Ishikawa (cell line): ENCODE data around the gene NOX5.

Experiments used
- CEBPB ChIP-seq: IDR thresholded peaks from 2 replicates; pipeline ENCODE4 v1.6.1; 2012
- CREB1 ChIP-seq: IDR thresholded peaks from 2 replicates; pipeline ENCODE4 v1.6.1; 2012; ENCODE audit warnings: low read depth
- EGR1 ChIP-seq: IDR thresholded peaks from 2 replicates; pipeline ENCODE4 v1.6.1; 2012
- EP300 ChIP-seq: IDR thresholded peaks from 2 replicates; pipeline ENCODE4 v1.6.1; 2012; ENCODE audit warnings: borderline replicate concordance
- FOXM1 ChIP-seq: IDR thresholded peaks from 2 replicates; pipeline ENCODE4 v1.6.1; 2012; ENCODE audit warnings: low read depth, borderline replicate concordance
- NFIC ChIP-seq: IDR thresholded peaks from 2 replicates; pipeline ENCODE4 v1.6.1; 2012
- RAD21 ChIP-seq: IDR thresholded peaks from 2 replicates; pipeline ENCODE4 v1.6.1; 2012; ENCODE audit warnings: low read depth
- TAF1 ChIP-seq: IDR thresholded peaks from 2 replicates; pipeline ENCODE4 v1.6.1; 2012; ENCODE audit warnings: low read depth, mild to moderate bottlenecking
- TCF12 ChIP-seq: IDR thresholded peaks from 2 replicates; pipeline ENCODE4 v1.6.1; 2012; ENCODE audit warnings: low read depth
- TEAD4 ChIP-seq: IDR thresholded peaks from 2 replicates; pipeline ENCODE4 v1.6.1; 2012
- USF1 ChIP-seq: IDR thresholded peaks from 2 replicates; pipeline ENCODE4 v1.6.1; 2012
- YY1 ChIP-seq: IDR thresholded peaks from 2 replicates; pipeline ENCODE4 v1.6.1; 2012; ENCODE audit warnings: low read depth
- ZBTB7A ChIP-seq: IDR thresholded peaks from 2 replicates; pipeline ENCODE4 v1.6.1; 2012; ENCODE audit warnings: low read depth
- TF ChIP-seq, protein P1 (sequence below): IDR thresholded peaks from 2 replicates; pipeline ENCODE4 v1.6.1; 2012
- TF ChIP-seq, protein P2 (sequence below): IDR thresholded peaks from 2 replicates; pipeline ENCODE4 v1.6.1; 2012; ENCODE audit warnings: low read depth, mild to moderate bottlenecking

The NOX5 gene

DNA sequence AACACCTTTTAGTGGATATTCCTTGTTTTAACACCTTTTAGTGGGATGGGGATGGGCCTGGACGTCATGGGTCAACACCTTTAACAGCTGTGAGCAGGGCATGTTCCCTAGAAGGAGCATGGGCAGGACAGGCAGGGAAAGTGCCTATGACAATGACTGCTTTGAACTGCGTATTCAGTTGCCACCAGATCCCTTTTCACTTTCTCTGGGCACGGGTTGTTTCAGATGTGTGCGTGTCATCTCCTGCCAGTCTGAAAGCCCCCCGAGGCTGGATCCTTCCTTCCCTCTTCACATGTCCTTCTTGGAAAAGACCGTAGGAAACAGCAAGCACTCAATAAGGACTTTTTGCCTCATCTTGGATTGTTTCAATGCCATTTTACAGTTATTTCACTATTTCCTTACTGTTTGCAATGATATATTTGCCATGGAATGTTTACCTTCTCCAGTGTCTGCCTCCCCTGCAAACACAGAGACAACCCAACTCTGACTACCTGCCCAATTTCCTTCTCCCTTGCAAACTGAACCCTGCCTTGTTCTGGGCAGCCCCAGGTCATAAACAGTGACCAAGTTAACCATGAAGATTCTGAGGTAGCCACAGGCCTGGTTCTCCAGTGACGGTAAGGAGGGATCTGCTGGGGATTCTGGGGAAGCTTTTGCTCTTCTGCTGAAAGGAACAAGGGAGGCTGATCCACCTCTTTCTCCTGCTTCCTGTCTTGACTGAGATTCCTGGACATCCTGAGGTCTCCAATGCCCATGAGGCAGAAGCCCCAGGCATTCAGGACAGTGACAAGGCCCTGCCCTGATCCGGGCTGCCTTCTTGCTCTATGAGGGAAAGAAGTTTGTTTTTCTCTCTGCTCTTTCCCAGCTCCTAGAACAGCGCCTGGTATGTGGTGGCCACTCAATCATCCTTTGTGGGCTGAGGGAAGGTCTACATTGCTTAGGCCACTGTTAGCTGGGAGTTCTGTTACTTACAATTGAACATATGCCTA is 51.8 kb downstream of the NOX5 start:
- TF ChIP-seq EGR1: no peak
- no peak for TF ChIP-seq ZBTB7A

DNA sequence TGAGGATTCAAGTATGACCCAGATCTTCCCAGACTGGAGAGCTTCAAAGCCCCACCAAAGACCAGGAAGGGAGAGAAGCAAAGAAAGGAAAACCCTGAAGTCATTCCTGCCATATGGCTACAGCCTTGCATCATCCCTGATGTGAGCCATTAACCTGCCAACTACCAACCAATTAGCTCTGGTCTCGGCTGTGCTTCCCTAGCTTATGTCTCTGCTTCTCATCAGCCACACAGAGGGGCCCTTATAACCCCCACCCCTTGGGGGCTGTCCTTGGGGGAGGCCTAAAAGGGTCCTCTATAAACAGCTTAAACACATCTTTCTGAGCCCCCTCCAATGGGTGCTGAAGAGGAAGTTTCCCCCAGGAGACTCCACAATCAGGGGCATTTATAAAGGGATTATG is 52.8 kb downstream of the NOX5 start:
- TF ChIP-seq YY1: no peak

- TF ChIP-seq, protein P1, sequence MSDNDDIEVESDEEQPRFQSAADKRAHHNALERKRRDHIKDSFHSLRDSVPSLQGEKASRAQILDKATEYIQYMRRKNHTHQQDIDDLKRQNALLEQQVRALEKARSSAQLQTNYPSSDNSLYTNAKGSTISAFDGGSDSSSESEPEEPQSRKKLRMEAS: no peak
- TF ChIP-seq TCF12 (no peak), NFIC (no peak), CREB1 (no peak), USF1 (no peak), TEAD4 (no peak), EP300 (no peak), RAD21 (no peak), TAF1 (no peak)
- TF ChIP-seq, protein P2, sequence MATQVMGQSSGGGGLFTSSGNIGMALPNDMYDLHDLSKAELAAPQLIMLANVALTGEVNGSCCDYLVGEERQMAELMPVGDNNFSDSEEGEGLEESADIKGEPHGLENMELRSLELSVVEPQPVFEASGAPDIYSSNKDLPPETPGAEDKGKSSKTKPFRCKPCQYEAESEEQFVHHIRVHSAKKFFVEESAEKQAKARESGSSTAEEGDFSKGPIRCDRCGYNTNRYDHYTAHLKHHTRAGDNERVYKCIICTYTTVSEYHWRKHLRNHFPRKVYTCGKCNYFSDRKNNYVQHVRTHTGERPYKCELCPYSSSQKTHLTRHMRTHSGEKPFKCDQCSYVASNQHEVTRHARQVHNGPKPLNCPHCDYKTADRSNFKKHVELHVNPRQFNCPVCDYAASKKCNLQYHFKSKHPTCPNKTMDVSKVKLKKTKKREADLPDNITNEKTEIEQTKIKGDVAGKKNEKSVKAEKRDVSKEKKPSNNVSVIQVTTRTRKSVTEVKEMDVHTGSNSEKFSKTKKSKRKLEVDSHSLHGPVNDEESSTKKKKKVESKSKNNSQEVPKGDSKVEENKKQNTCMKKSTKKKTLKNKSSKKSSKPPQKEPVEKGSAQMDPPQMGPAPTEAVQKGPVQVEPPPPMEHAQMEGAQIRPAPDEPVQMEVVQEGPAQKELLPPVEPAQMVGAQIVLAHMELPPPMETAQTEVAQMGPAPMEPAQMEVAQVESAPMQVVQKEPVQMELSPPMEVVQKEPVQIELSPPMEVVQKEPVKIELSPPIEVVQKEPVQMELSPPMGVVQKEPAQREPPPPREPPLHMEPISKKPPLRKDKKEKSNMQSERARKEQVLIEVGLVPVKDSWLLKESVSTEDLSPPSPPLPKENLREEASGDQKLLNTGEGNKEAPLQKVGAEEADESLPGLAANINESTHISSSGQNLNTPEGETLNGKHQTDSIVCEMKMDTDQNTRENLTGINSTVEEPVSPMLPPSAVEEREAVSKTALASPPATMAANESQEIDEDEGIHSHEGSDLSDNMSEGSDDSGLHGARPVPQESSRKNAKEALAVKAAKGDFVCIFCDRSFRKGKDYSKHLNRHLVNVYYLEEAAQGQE: no peak
Measured at GRCh38 chr15:69068157-69068556, 53.7 kb downstream of the NOX5 start.

DNA sequence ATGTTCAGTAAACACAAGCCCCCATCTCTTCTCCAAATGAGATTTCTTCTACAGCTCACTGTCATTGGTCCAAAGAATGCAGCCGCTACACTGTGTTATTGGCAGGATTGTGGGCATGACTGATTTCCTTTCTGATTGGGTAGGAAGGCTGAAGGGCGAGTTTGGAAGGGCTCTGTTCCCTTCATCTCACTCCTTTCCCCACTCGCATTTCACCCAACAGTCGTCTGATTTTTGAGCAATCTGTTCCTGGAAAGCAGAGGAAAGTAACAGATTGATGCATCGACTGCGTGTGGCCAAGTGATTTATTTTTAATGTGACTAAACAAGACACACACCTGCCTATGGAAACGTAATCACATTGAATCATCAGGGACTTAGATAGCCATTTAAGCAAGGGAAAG is 55.5 kb downstream of the NOX5 start:
- TF ChIP-seq CREB1: no peak
- no peak for TF ChIP-seq TCF12
- TF ChIP-seq YY1: no peak
- TF ChIP-seq FOXM1: no peak
- TF ChIP-seq, protein P1: no peak
- TF ChIP-seq ZBTB7A: no peak
- no peak for TF ChIP-seq EGR1
- no peak for TF ChIP-seq TAF1
- TF ChIP-seq NFIC: no peak
- no peak for TF ChIP-seq TEAD4
- TF ChIP-seq, protein P2: no peak
- TF ChIP-seq EP300: no peak
- TF ChIP-seq CEBPB: no peak
- TF ChIP-seq RAD21: no peak
- TF ChIP-seq USF1: no peak

DNA sequence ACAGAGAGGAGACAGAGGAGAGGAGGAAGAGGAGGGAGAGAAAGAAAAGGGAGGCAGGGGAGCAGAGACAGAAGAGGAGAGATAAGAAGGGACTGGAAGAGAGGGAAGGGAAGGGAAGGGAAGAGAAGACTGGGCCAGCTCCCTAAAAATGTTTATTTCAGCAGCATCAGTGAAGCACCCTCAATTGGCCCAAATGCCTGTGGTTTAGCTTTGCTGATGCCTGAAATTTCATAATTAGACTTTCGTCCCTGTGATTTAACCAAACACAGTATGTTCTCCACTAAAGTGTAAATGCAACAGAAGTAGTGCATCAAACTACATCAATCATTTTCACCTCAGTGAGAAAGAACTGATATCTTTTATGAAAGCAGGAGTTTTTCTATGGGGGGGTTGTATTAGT is 55.9 kb downstream of the NOX5 start:
- TF ChIP-seq TCF12 (no peak), TAF1 (no peak), USF1 (no peak), EGR1 (no peak), CREB1 (no peak), YY1 (no peak), TEAD4 (no peak), CEBPB (no peak), NFIC (no peak), EP300 (no peak)
- TF ChIP-seq, protein P1: no peak
- TF ChIP-seq, protein P2: no peak
